SK-N-DZ (cell line): Measurements from ENCODE around the gene KLHL29.

Experiments
- DNase-seq: peaks from one replicate; pipeline ENCODE4 v3.0.0-alpha.2; 2015; ENCODE audit warnings: low spot score

KLHL29 gene

GRCh38 chr2:23567161-23567756 lies 182.3 kb downstream of the KLHL29 start:
- DNase-seq = no peak

GRCh38 chr2:23568211-23568610 lies 183.2 kb downstream of the KLHL29 start:
- no peak for DNase-seq

GRCh38 chr2:23568626-23569190 lies 183.7 kb downstream of the KLHL29 start:
- DNase-seq = no peak

- DNase-seq = no peak
Observed at GRCh38 chr2:23569761-23570365, 184.9 kb downstream of the KLHL29 start.

DNA sequence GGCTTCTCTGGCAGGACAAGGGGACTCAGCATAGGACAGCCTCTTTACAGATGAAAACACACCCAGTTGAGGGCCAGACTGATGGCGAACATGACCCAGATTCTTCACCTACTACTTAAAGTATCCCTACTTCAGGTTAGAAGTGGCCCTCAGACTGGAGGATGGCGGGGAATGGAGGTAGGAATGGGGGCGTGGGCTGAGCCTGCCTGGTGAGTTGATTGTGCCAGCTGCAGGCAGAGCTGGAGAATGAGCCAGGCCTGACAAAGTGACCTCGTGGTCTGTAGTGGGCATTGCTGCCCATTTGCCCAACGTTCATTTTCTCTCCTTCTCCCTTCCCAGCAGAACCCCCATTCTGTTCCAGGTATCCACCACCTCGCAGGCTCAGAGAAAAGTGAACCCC lies 186.1 kb downstream of the KLHL29 start:
- DNase-seq = no peak

GRCh38 chr2:23571527-23572282 lies 186.7 kb downstream of the KLHL29 start:
- DNase-seq = no peak

GRCh38 chr2:23574919-23575654 lies 190.1 kb downstream of the KLHL29 start:
- peak; percentile 33 for DNase-seq

- no peak for DNase-seq
Observed at GRCh38 chr2:23578964-23579671, 194.1 kb downstream of the KLHL29 start.

GRCh38 chr2:23579674-23580073 lies 194.7 kb downstream of the KLHL29 start:
- no peak for DNase-seq

DNA sequence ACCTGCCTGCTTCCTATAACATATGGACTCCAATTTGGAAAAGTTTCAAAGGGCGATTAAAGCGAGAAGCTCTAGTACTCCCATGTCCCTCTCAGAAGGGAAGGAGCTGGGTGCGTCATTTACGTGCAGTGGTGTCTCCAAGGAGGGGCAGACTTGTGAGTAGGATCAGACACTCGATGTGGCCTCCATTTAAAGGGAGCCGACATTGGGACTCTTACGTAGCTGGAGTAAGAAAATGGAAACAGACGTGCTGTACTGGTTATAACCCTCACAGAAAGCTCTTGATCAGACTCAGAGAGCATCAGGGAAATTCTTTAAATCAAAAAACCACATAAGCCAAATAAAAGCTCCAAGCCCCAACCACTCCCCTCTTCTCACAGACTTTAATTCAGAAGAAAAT lies 198.5 kb downstream of the KLHL29 start:
- DNase-seq = no peak

DNA sequence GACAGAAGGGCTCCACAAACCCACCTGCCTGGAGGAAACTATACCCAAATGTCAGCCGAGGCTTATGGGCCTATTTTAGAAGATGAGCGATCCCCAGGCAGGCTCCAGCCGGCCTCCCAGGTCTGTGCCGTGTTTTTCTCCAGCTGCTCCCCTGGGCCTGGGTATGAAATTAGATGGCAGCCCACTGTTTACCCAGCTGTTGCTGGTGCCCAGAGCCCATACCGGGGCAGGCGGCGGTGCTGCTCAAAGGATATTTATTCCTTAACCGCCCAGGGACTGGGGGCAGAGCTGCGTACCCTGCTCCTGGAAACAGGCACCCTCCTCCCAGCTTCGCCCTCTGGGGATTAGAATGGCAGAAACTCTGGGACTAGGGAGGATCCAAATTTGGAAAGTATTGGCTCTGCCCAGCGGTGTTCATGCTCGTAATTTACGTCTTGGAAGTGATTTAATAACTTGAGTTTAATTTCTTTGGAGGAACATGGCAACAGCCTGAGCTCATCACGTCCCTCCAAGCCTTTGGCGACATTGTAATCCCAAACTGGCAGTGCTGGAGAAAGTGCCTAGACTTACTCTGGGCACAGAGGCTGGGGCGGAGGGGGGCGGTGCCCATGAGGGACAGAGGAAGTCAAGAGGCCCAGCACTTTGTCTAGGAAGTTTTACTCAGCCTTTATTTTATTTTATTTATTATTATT lies 199.2 kb downstream of the KLHL29 start:
- DNase-seq = no peak

DNA sequence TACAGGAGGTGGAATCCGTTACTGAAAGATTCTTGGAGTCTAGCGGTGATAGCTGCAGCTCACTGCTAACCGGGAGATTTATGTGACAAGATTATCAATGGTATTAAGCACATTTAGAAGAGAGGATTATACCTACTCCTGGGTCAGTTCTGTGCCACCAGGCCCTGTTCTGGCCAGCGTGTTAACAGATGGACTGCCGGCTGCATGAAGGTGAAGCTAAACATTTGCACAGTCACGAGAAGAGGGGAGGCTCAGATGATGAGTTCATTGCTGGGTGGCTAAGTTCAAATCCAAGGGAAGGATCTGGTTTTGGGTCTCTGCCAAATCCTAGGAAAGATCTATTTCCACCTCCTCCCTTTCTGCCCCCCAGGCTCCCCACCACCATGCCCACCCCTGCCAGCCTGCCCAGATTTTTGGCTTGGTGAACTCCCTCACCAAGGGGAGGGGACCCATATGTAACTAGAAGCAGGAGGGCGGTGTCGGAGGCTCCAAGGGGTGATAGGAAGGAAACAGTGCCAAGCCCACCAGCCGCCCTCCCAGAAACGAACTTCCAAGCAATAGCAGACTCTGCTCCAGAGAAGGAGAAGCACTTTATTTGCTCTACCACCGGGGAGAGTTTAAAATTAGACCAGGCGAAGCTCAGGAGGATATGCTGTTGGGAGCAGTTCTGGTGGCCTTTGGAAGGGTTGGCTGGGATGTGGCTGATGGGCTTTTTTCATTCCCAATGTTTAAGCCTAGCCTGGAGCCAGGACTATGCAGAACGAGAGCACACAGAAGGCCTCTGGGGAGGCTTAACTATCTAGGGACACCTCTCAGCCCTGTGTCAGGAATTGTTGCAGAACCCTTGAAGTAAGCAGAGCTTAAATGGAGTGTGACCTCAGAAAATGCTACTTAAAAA lies 200.5 kb downstream of the KLHL29 start:
- no peak for DNase-seq

GRCh38 chr2:23586741-23587306 lies 201.8 kb downstream of the KLHL29 start:
- DNase-seq = no peak

GRCh38 chr2:23587341-23587880 lies 202.4 kb downstream of the KLHL29 start:
- DNase-seq = no peak

DNA sequence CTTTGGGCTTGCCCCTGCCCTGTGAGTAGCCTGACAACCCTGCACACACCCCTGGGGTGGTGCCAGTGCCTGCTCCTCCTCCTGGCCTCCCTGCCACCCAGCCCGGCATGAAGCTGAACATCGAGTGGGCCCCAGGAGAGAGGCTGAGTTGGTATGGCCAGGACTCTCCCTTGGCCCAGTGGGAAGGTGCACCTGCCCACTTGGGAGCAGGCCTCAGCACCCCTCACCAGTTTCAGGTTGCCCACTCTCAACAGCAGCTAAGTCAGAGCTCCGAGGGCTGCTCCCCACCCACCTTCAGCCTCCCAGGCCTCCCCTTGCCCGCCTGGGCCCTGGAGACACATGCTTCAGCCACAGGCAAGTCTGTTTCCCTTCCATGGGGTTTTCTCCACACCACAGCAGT lies 203.1 kb downstream of the KLHL29 start:
- DNase-seq = no peak

DNA sequence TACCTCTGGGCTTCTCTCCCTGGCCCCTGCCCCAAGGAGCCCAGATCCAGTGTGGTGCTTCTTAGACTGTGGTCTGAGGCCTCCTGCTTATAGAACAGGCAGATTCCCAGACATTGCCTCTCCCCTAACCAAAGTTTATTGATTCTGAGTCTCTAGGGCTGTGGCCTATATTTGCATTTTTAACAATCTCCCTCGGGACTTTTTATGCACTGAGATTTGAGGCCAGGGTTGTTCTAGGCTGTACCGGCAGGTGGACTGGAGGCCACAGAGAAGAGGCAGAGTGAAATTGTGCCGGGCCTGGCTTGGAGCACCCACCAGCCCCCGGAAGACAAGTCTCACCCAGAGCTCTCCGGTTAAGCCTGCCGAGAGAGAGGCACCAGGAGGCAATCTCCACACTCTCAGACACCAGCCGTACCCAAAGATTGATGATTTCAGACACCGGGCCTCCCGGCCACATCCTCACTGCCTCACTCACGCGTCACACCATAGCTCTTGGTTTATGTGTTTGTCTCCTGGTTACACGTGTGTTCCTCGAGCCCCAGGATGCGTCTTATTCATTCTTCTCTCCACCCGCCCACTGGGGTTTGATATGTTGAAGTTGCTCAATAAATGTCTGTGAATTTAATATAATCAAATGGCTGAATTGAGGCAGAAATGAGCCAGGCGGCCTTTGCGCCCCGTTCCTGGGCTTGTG lies 203.7 kb downstream of the KLHL29 start:
- DNase-seq = no peak

DNA sequence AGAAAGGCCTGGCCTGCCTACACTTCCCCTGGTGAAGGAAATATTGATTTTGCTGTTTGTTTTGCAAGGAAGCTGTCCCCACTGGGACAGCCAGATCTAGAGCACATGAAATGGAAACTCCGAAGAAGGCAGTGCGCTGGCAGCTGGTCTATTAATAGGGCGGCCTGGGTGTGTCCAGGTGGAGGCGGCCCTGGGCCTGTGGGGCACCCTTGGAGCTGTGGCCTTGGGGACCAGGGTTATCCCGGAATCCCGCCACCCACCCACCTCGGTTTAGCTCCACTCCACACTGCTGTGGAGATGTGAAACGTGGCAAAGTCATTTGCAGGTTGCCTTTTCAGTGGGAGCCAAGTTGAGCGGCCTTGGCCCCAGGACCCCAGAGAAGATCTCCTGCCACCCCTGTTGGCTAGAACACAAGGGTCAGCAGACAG lies 204.3 kb downstream of the KLHL29 start:
- DNase-seq = no peak

DNA sequence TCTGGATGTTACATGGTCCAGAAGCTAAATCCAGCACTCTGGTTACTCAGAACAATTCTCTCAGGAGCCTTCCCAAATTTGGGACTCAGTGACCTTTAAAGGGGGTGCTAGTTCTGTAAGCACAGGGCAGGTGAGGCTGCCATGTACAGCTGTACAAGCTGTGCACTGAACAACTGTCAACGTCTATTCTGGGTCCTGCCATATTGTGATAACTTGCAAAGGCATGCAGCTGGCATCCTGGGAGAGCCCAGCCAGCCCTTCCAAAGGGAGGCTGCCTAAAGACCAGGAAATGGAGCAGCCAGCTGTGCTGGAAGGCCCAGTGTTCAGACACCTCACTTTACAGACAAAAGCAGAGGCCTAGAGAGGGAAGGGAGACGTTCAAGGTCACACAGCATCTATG lies 204.8 kb downstream of the KLHL29 start:
- DNase-seq = no peak
